GM19240 (cell line): ENCODE measurements around the gene HERC3.

ENCODE experiments used
- DNase-seq: peaks from one replicate; pipeline ENCODE4 v3.0.0; 2011; ENCODE audit warnings: low spot score; ENCODE audit not compliant: insufficient read length

Gene HERC3

DNA sequence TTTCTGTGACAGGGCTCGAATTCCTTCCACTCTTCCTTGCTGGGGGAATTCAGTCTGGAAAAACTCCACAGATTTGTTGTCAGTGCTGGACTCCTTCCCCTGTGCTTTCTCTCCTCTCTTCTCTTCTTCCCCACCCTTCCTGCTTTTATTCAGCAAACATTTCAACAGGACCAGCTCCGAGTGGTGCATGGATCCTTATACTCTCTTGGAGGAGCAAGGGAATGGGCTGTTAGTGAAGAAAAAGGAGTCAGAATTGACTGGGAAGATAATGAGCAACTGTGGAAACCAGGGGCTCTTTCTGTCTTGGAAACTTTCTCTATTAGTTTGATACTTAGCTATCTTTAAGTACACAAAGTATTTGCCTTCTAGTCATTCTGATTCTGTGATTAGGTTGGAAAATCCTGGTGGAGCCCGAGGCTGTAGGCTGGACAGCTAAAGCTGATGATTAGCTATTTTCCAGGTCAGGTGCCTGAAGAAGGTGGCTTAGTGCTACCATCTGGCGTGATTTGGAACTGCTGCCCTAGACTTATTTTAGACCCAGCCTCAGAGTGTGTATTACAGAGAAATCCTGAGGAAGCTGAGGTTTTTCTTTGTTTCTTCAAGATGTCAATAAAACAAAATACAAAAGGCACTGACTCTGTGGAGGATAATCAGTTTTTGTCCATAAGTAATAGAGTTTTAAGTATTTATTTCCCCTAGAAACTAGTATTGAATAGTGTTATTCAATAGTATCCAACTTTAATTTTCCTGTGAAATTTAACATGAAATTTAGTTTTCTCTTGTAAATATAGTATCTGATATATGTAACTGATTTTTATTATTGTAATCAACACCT, 67.0 kb downstream of the HERC3 start:
- peak; percentile 4 for DNase-seq

DNA sequence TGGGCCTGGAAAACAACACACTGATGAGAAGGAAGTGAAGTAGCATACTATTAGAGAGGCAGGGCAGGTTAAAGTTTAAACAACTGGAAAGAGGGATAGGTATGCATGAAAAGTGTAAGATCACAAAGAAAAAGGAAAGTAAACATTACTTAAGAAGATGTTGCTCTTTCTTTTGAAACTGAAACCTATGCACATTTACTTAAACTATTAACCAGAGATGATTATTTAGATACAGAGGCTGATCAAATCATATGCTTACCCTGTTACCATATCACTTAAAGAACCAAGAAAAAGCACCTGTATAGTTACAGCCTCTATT, 67.6 kb downstream of the HERC3 start:
- no peak for DNase-seq

DNA sequence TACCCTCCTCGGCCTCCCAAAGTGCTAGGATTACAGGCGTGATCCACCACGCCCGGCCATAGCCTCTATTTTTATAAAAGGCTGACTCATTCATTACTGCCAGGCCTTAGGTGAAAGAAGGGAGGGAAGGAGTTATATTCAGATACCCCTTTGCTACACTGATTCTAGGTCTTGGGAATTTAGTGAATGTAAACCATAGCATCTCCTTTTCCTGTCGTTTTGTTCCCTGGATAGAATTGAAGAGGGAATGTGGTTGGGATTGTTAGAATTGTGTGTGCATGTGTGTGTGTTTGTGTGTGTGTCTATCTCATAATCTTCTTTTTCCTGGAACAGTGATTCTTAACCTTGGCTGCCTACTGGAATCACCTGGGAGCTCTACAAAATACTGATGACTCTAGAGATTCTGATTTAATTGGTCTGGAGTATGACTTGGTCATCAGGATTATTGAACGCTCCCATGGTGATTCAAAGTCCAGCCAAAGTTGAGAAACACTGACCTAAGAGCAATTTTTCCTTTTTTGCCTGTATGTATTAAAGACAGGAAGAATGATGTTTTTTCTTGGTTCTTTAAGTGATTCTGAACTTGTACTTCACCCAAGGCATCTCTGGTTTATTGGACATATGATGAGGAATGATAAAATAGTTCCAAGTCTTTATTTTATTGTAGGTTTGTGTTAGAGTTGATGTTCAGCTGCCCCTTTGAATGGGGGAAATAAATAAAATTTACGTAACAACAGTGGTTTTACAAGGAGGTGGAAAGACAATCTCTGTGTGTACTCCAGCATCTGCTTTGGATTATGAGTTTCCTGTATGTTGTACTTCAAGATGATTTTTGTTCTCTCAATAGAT, 68.4 kb downstream of the HERC3 start:
- no peak for DNase-seq

DNA sequence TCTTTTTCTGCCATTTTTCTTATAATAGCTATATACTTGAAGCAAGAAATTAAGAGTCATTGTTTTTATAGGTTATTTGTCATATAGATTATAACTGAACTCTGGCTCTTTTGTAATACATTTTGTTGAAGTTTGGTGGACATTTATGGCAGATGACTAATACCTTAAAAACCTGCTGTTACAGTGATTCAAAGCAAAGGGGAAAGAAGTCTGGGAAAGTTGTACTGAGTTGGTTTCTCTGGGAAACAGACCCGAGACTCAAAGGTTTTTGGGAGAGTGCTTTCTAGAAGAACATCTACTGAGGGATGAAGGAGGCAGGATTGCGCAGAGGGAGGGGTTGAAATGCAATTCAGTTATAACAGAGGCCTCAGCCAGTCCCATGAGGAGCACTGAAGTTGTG, 69.5 kb downstream of the HERC3 start:
- DNase-seq = no peak

DNA sequence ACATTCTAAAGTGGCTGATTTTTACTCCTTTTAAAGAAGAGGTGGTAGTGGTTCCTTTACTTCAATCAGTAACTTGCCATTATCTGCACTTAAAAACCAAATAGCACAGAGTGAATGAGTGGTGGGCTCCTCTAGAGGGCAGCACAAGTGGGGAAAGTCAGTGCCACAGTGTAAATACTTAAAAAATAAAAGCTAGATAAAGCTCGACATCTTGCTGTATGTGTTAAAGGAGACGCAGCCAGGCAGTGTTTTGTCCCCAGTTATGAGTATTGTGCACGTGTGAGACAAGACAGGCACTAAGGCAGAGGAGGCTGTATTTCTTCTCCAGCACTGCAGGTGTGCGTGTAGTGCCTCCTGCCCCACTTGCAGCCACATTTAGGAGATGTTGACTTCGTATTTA, 80.7 kb downstream of the HERC3 start:
- no peak for DNase-seq

DNA sequence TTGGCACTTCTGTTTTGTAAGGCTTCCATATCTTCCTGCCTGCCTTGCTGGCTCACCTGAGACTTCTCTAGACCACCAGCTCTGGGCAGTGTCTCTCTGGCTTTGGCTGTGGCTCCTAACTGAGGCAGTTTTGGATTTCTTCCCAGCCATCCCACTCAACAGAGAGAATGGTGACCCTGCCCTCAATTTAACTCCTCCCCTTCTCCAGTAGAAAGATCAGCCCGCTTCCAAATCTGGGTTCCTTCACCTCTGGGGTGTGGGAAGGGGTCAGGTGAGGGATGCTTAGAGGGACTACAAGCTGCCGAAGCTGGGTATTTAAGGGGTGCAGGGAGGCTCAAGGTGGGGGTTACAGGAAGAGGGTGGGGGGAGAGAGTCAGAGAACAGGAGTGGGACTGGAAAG, 81.6 kb downstream of the HERC3 start:
- no peak for DNase-seq

DNA sequence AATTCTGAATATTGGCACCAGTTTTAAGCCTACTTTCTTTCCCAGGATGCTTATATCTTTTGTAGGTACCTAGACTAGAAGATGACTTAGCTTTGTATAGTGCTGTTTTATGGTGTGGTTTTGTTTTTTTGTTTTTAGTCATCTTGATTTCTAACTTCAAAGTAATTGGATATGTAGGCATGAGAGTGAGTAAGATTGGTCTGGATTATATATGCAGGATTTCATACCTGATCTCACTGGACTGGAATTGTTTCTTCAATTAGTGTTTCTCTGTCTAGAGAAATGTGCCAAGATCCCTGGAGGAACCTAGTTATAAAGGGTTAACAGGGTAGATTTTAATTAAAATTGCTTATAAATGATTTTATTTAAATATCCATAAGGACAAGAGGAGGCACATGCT, 82.3 kb downstream of the HERC3 start:
- no peak for DNase-seq

DNA sequence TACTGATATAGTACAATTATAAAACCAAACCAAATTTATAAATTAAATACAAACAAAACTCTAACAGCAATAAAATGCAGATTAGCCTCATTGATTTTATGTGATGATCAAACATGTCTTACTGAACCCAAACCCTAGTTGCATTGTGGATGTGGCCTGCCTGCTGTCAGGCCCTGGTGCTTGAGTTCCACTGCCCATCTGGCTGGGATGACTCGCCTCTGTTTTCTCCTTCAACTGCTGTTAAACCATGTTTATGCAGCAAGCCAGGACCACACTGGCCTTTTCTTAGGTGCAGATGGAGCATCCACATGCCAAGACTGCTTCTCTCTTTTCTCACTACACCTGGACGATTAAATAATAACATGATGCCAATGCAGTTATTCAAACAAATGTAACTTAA, 82.7 kb downstream of the HERC3 start:
- DNase-seq = no peak

DNA sequence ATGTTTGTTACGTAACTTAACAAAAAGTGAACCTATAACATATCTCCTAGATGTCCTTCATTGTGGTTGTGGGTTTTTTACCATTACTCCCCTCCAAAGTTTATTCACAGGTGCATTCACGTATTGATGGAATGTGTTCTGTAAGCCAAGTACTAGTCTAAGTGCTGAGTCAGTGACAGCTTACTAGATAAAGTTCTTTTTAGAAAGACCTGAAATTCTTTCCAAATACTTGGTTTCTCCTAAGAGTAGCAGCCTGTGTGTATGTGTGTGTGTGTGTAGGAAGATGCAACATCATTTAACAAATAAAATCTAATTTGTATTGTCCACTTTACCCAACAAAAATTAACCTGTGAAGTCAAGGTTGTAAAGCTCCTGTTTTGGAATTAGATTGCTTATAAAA, 83.3 kb downstream of the HERC3 start:
- no peak for DNase-seq

DNA sequence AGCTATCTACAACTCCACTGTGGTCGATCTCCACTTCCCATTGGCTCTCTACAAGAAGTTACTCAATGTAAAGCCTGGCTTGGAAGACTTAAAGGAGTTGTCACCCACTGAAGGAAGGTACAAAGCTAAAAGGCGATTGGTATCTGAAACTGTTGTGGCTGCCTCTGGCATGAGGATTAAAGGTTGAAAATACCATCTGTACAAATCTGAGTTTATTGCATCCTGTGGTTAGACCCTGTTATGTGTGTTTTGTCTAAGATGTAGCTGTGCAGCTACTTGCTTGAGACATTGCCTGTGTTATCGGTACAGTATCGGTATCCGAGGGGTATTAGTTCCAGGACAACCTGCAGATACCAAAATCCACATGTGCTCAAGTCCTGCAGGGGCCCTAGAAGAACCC, 88.9 kb downstream of the HERC3 start:
- no peak for DNase-seq

DNA sequence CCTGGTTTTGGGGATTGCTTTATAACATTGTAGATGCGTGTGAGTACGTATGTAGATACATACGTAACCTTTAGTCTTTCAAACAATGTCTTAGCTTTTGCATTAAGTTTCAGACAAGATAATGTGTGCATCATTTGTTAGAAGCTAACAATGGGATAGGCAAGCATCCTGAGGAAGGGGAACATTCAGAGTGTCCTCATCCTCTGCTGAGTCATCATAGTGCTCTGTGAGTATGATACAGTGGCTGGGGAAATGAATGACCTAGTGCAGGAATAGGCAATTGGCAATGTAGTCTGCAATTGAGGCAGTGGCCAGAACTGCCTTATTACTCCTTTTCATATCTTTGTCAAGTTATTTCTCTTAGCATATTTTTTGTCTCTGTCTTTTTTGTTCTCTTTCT, 98.1 kb downstream of the HERC3 start:
- DNase-seq = no peak

DNA sequence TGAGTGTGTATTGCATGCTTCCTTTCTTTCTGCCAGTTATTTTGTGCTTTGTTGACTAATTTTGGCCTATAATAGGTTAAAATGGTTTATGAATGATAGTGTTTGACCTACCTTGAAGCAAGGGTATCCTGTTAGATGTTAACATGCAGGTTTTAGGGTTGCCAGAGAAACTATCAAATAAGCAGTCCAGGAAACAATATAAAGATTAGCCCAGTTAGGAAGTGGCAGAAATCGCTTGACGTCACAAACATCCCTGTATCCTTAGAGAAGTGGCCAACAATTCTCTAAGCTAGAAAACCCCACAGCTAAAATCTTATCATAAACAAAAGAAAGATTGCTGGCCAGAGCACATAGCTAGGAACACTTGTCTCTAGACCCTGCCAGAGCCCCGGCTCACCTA, 101.5 kb downstream of the HERC3 start:
- no peak for DNase-seq

DNA sequence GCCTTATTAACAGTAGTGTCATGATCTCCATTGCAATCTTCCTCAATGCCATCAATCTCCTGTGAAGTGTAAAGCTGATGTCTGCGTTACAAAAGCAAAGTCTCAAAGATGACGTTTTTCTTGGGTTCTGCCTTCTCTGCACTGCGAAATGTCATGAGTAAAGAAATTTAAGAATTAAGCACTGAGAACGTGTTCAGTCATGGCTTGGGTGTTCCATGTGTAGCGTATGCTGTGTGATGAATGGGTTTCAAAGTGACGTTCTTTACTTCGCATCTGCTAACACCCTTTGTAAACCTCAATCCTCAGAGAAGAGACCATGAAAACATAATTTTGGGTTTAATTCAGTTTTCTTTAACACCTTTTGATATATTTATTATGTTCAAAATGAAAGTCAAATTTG, 104.3 kb downstream of the HERC3 start:
- DNase-seq = no peak

DNA sequence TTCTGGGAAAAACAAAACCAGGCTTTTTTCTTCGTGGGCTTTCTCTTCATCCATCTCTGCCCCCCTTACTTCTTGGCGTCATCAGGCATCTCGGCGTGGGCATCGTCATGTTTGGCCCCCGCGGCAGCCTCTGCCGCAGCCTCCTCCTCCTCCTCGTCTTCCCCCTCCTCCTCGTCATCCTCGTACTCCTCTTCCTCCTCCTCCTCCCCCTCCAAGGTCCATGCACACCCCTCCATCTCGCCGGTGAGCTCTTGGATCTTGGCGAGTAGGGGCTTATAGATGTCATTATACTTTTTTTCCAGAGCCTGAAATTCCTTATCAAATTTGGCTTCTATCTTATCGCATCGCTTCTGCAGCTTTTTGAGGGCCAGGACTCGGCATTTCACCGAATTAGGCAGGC, 104.9 kb downstream of the HERC3 start:
- DNase-seq = no peak

DNA sequence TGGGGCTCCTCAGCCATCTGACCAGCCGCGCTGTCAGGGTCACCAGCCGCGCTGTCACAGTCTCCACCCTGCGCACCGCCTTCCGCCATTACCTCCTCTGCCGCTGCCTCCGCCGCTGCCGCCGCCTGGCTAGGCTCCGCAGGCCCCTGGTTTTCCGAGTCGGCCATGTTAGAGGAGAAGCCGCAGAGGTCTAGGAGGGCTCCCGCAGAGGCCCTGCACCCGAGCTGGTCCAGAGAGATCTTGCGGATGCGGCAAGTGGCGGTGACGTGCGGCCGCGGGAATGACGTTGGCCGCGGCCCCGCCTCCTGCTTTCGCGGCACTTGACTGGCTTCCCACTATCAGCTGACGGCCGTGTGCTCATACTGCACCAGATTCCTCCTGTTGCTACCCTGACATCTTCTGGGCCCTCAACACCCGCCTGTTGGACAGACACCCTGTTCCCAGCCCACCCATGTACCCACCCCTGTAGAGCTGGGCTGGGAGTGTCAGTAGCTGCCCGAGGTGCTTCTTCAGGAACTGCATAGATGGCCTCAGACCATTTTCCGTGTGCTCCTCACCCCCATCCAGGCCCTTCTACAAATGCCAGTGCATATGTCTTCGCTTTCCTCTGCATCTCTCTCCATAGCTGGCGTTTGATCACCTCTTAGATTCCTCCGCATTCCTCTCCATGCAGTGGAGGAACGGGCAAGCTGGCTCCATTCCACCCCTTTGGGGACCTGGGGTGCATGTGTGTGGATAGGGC, 105.5 kb downstream of the HERC3 start, which contains the start of gene NAP1L5:
Gene NAP1L5, minus strand, starts transcription at position 242 of the 742 bp plus-strand sequence. Its CDS starts 75 bp downstream, at position 167.
- no peak for DNase-seq

DNA sequence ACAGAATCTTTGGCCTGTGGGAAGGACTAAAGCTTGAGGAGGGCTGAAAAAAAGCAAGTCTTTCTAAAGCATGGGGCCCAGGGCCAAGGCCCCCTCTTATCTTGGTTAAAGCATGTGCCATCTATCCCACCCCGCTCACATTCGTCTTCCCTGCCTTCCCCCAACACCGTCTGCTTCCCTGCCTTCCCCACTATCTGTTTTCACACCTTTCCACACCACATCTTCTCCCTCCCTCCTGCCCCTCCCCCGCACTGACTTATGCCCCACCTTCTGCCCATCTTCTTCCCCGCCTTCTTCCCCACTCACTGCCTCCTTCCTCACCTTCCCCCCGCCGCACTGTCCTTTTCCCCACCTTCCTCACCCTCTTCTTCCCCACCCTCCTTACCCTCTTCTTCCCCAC, 106.2 kb downstream of the HERC3 start:
- DNase-seq = no peak

DNA sequence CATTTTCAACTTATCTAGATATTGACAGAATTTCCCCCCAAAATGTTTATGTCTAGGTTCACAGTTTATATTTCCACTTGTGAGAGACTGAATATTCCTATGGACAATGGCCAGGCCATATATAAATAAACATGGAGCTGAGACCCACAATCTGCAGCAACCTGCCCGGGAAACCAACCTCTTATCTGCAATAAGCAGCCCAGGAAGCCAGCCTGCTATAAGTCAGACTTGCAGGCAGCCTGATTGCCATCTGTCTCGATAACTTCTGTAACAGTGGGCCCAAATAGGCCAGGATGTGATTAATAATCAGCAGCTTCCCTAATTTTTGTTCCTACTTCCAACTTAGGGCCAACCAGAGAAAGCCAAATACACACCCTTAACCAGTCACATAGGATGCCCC, 110.5 kb downstream of the HERC3 start:
- DNase-seq = no peak

DNA sequence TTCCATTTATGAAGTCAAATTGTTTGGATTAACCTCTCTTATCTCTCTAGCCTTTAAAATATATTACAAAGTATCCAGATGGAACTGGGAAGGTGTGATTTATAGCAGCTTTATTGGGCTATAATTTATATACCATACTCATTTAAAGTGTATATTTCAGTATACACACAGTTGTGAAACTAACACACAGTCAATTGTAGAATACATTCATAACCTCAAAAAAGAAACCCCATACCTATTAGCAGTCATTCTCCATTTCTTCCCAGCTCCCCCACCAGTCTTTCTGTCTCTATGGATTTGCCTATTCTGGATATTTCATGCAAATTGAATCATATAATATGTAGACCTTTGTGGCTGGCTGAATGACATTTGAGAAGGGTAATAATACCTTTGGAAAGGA, 112.9 kb downstream of the HERC3 start:
- no peak for DNase-seq

DNA sequence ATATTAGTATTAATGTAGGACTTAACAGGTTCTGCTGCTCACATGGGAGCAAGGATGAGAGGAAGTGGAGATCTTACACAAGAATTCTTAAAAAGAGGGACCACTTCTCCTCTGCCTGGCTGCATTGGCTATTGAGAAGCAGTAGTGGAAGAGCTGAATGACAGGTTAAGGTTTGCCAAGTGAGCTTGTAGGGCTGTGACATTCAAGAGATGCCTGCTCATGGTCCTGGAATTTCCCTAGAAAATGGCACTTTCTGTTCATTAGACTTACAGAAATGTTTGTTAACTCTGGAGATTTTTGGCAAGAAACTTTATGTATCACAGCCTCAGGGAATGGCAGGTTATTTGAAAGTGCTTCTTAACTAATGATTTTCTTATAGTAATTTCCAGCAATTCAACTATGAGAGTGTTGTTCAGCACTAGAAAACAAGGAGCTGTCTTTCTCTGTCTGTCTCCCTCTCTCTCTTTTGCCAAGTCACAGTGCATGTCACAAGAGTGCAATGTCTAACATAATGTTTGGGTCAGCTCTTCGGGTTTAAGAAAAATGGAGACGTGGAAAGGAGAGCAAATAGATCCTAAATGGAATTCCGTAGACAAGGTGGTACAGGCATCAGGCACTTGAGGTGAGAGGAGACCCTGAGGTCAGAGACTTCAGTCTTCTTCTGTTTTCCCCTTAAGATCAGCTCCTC, 113.7 kb downstream of the HERC3 start:
- no peak for DNase-seq

DNA sequence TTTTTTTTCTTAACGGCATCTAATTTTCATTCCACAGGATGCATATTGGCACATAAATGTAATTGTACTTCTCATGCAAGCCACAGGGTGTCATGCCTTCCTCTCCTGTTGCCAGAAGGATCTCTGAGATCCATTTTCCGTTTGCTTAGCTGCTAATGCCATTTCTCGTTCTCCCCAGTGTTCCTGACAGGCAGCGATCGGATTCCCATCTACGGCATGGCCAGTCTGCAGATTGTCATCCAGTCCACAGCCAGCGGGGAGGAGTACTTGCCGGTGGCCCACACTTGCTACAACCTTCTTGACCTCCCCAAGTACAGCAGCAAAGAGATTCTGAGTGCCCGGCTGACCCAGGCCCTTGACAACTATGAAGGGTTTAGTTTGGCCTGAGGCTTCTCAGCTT, 114.3 kb downstream of the HERC3 start:
- no peak for DNase-seq

DNA sequence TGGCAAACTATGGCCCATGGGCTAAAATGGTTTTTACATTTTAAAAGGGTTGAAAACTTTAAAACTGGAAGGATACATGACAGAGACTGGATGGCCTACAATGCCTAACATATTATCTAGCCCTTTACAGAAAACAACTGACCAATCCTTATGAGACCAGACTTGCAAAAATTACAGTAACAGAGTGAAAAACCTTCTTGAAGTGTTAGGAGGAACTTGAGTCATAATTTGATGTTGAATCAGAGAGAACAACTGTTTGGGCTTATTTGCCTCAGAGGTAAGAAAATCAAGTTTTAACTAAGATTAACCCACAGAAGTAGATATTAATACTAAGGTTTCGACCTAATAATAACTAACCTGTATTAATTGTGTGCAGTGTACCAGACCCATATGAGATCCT, 117.7 kb downstream of the HERC3 start:
- DNase-seq = no peak

DNA sequence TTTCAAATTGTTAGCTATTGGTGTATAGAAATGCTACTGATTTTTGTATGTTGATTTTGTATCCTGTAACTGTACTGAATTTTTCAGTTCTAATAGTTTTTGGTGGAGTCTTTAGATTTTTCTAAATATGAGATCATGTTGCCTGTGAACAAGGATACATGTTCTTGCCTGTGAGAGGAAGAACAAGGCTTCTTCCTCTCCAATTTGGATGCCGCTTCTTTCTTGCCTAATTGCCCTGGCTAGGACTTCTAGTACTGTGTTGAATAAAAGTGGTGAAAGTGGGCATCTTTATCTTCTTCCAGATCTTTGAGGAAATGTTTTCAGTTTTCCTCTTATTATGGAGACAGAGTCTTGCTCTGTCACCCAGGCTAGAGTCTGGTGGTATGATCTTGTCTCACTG, 121.5 kb downstream of the HERC3 start:
- no peak for DNase-seq
